SU-DHL-6 (cell line): Measurements from ENCODE around the gene CRYAB.

Experiments
- H2AFZ ChIP-seq: fragments of 200-600 bp; sonication (generic); 2 replicates; pipeline ENCODE4 v1.6.1; 2014; ENCODE audit warnings: low read depth, mild to moderate bottlenecking, moderate library complexity, mixed read lengths, antibody characterized with exemption, low read length; ENCODE audit not compliant: severe bottlenecking
- H3F3A ChIP-seq: fragments of 200-600 bp; shearing (Covaris generic); 2 replicates; pipeline ENCODE4 v1.6.0; 2016; ENCODE audit warnings: antibody characterized with exemption, mild to moderate bottlenecking; ENCODE audit not compliant: insufficient read depth
- H3K27ac ChIP-seq: fragments of 200-600 bp; sonication (generic); 2 replicates; pipeline ENCODE4 v1.5.1; 2016; ENCODE audit warnings: low read depth, mild to moderate bottlenecking, low read length, moderate library complexity, mixed read lengths
- H3K27me3 ChIP-seq: fragments of 200-600 bp; sonication (generic), shearing (Covaris generic); 2 replicates; pipeline ENCODE4 v1.6.0; 2014; ENCODE audit warnings: mild to moderate bottlenecking, low read length
- H3K36me3 ChIP-seq: fragments of 200-600 bp; sonication (generic); 2 replicates; pipeline ENCODE4 v1.6.1; 2014; ENCODE audit warnings: mild to moderate bottlenecking, low read length, mixed read lengths
- H3K4me2 ChIP-seq: fragments of 300-600, 200-600 bp; shearing (Covaris generic), sonication (generic); 2 replicates; pipeline ENCODE4 v1.6.0; 2014; ENCODE audit warnings: low read length, low read depth, mild to moderate bottlenecking; ENCODE audit not compliant: poor library complexity, severe bottlenecking
- H3K4me3 ChIP-seq: fragments of 200-600 bp; sonication (generic); 2 replicates; pipeline ENCODE4 v1.5.1; 2014; ENCODE audit warnings: antibody characterized with exemption, low read length, mild to moderate bottlenecking, mixed read lengths; ENCODE audit not compliant: insufficient read depth, poor library complexity, severe bottlenecking
- H3K79me2 ChIP-seq: fragments of 200-600 bp; sonication (generic); 2 replicates; pipeline ENCODE4 v1.6.1; 2014; ENCODE audit warnings: mild to moderate bottlenecking, low read length, moderate library complexity; ENCODE audit not compliant: insufficient read depth
- H3K9ac ChIP-seq: fragments of 200-600 bp; sonication (generic); 2 replicates; pipeline ENCODE4 v1.7.0; 2014; ENCODE audit warnings: mild to moderate bottlenecking, low read length
- H3K9me2 ChIP-seq: fragments of 200-600 bp; sonication (generic); replicated peaks from 2 replicates; pipeline ENCODE4 v1.6.1; 2014; ENCODE audit warnings: low read length; ENCODE audit not compliant: insufficient read depth
- H3K9me3 ChIP-seq: fragments of 200-600 bp; sonication (generic); 2 replicates; pipeline ENCODE4 v1.6.1; 2014; ENCODE audit warnings: low read length, mixed read lengths; ENCODE audit not compliant: insufficient read depth
- H4K20me1 ChIP-seq: fragments of 200-600 bp; sonication (generic); 2 replicates; pipeline ENCODE4 v1.6.1; 2014; ENCODE audit warnings: low read depth, mild to moderate bottlenecking, antibody characterized with exemption, low read length, moderate library complexity, mixed read lengths
- CTCF ChIP-seq: fragments of 200-600 bp; sonication (generic); IDR thresholded peaks from one replicate; pipeline ENCODE4 v1.5.1; 2017; ENCODE audit warnings: antibody characterized with exemption, mild to moderate bottlenecking, low read length, moderate library complexity; ENCODE audit not compliant: insufficient read depth, poor library complexity, severe bottlenecking
- EZH2phosphoT487 ChIP-seq: fragments of 200-600 bp; sonication (generic), shearing (Covaris generic); conservative IDR thresholded peaks from 2 replicates; pipeline ENCODE4 v1.6.1; 2018; ENCODE audit warnings: mild to moderate bottlenecking, antibody characterized with exemption, low read length, moderate library complexity, mixed read lengths

The CRYAB gene

GRCh38 chr11:111923951-111924350, 12.4 kb upstream of the CRYAB start:
- Histone ChIP-seq H4K20me1 (no peaks in the 10 kb centered on the region), H3K79me2 (no peaks in the 10 kb centered on the region), H3K27me3 (no peaks in the 10 kb centered on the region), H3K36me3 (no peaks in the 10 kb centered on the region), H3K4me3 (no peak overlapping the region), H3F3A (no peaks in the 10 kb centered on the region), H3K4me2 (no peak overlapping the region), H3K9me2 (no peaks in the 10 kb centered on the region), H3K9ac (no peak overlapping the region), H3K27ac (no peak overlapping the region), H2AFZ (no peak overlapping the region), H3K9me3 (no peaks in the 10 kb centered on the region)
- no peak for TF ChIP-seq CTCF
- no peak for TF ChIP-seq EZH2phosphoT487

- Histone ChIP-seq H3K27me3 (no peaks in the 10 kb centered on the region), H3F3A (no peaks in the 10 kb centered on the region), H3K9me3 (no peaks in the 10 kb centered on the region), H2AFZ (no peak overlapping the region), H3K79me2 (no peaks in the 10 kb centered on the region), H3K4me2 (no peak overlapping the region), H3K36me3 (no peaks in the 10 kb centered on the region), H3K4me3 (no peak overlapping the region), H3K27ac (no peak overlapping the region), H4K20me1 (no peaks in the 10 kb centered on the region), H3K9ac (no peak overlapping the region), H3K9me2 (no peaks in the 10 kb centered on the region)
- TF ChIP-seq CTCF (no peak), EZH2phosphoT487 (no peak)
Measured at GRCh38 chr11:111923351-111923788, 11.8 kb upstream of the CRYAB start.

GRCh38 chr11:111922803-111923202, 11.2 kb upstream of the CRYAB start:
- no peaks in the 10 kb centered on the region for H3K9me2 ChIP-seq

More at GRCh38 chr11:111922803-111923202, 11.2 kb upstream of the CRYAB start:
- Histone ChIP-seq H3K27ac (no peak overlapping the region), H4K20me1 (no peaks in the 10 kb centered on the region), H3F3A (no peaks in the 10 kb centered on the region), H3K9ac (no peak overlapping the region), H3K27me3 (no peaks in the 10 kb centered on the region), H3K4me3 (no peak overlapping the region), H3K9me3 (no peaks in the 10 kb centered on the region), H3K36me3 (no peaks in the 10 kb centered on the region), H3K79me2 (no peaks in the 10 kb centered on the region), H2AFZ (no peak overlapping the region), H3K4me2 (no peak overlapping the region)
- TF ChIP-seq EZH2phosphoT487 (no peak), CTCF (no peak)
